Loucy (cell line): ENCODE data around the gene SLC6A9.
A peak's percentile ranks its signal among the peaks of the same experiment; 100 is the strongest.

Experiments used
- H2AFZ ChIP-seq: fragments of 200-600 bp; sonication (generic); 2 replicates; pipeline ENCODE4 v1.6.0; 2016; ENCODE audit warnings: antibody characterized with exemption, mild to moderate bottlenecking, low read length, moderate library complexity
- H3F3A ChIP-seq: fragments of 200-600 bp; 2 replicates; pipeline ENCODE4 v1.6.0; 2016; ENCODE audit warnings: antibody characterized with exemption, low read depth, mild to moderate bottlenecking
- H3K27me3 ChIP-seq: fragments of 200-600 bp; sonication (generic); 2 replicates; pipeline ENCODE4 v1.6.1; 2014; ENCODE audit warnings: low read length, mild to moderate bottlenecking; ENCODE audit not compliant: insufficient read depth, poor library complexity, severe bottlenecking
- H3K36me3 ChIP-seq: fragments of 200-600 bp; sonication (generic); 2 replicates; pipeline ENCODE4 v1.6.1; 2016; ENCODE audit warnings: low read length; ENCODE audit not compliant: insufficient read depth
- H3K4me1 ChIP-seq: fragments of 200-600 bp; sonication (generic); 2 replicates; pipeline ENCODE4 v1.5.1; 2014; ENCODE audit warnings: low read length, mild to moderate bottlenecking; ENCODE audit not compliant: insufficient read depth, poor library complexity, severe bottlenecking
- H3K4me2 ChIP-seq: fragments of 200-600 bp; sonication (generic); 2 replicates; pipeline ENCODE4 v1.6.0; 2014; ENCODE audit warnings: antibody characterized with exemption, low read length, low read depth, mild to moderate bottlenecking; ENCODE audit not compliant: poor library complexity, severe bottlenecking
- H3K4me3 ChIP-seq: fragments of 200-600 bp; sonication (generic); 2 replicates; pipeline ENCODE4 v1.5.1; 2014; ENCODE audit warnings: low read length, mild to moderate bottlenecking, mixed read lengths; ENCODE audit not compliant: poor library complexity, severe bottlenecking
- H3K79me2 ChIP-seq: fragments of 200-600 bp; sonication (generic); 2 replicates; pipeline ENCODE4 v1.6.1; 2014; ENCODE audit warnings: low read length; ENCODE audit not compliant: insufficient read depth
- H3K9ac ChIP-seq: fragments of 200-600 bp; sonication (generic); 2 replicates; pipeline ENCODE4 v1.6.0; 2014; ENCODE audit warnings: mild to moderate bottlenecking, low read depth, low read length, moderate library complexity; ENCODE audit not compliant: poor library complexity, severe bottlenecking
- H3K9me2 ChIP-seq: fragments of 200-600 bp; sonication (generic); replicated peaks from 2 replicates; pipeline ENCODE4 v1.6.1; 2016; ENCODE audit warnings: low read depth, low read length, mixed read lengths
- H3K9me3 ChIP-seq: fragments of 200-600 bp; sonication (generic); 2 replicates; pipeline ENCODE4 v1.6.1; 2014; ENCODE audit warnings: mild to moderate bottlenecking, antibody characterized with exemption, low read length, low read depth; ENCODE audit not compliant: insufficient read depth
- H4K20me1 ChIP-seq: fragments of 200-600 bp; sonication (generic); 2 replicates; pipeline ENCODE4 v1.6.0; 2014; ENCODE audit warnings: antibody characterized with exemption, low read length, mild to moderate bottlenecking; ENCODE audit not compliant: insufficient read depth, poor library complexity, severe bottlenecking
- EZH2phosphoT487 ChIP-seq: fragments of 200-600 bp; IDR thresholded peaks from 2 replicates; pipeline ENCODE4 v1.6.1; 2018; ENCODE audit warnings: antibody characterized with exemption, mild to moderate bottlenecking, moderate library complexity, borderline replicate concordance
- TF ChIP-seq, protein P1 (sequence below): fragments of 200-600 bp; sonication (generic); conservative IDR thresholded peaks from 2 replicates; pipeline ENCODE4 v1.5.1; 2014; ENCODE audit warnings: mild to moderate bottlenecking, antibody characterized with exemption, low read length

Gene SLC6A9

DNA sequence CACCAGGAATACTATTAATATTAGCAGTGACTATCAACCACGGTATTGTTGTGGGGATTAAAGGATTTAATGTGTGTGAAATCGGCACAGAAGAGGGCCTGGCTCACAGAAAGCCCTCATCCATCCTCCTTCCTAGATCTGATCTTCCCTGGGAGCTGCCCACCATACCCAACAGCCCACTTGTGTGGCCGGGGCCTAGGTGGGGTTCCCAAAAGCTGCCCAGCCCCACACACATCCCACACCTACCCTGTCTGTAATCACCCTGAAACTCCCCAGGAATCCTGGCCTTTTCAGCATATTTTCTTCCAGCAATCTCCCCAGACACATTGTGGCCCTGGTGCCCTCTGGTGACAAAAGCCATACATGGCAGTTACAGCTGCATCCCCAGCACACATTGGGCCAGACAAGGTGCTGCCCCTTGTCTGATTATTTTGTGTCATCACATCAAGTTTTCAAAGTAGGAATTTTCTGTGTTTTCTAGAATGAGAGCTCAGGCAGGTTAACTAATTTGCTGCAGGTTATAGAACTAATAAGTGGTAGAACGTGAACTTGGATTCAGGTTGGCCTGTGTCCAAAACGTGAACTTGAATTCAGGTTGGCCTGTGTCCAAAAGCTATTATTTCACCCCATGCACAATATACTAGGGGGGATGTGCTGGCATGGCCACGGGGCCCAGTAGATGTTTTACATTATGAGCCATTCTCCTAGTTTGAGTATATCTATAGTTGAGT lies 5.3 kb upstream of the SLC6A9 start:
- no peaks in the 10 kb centered on the region for H4K20me1 ChIP-seq
- TF ChIP-seq, protein P1, sequence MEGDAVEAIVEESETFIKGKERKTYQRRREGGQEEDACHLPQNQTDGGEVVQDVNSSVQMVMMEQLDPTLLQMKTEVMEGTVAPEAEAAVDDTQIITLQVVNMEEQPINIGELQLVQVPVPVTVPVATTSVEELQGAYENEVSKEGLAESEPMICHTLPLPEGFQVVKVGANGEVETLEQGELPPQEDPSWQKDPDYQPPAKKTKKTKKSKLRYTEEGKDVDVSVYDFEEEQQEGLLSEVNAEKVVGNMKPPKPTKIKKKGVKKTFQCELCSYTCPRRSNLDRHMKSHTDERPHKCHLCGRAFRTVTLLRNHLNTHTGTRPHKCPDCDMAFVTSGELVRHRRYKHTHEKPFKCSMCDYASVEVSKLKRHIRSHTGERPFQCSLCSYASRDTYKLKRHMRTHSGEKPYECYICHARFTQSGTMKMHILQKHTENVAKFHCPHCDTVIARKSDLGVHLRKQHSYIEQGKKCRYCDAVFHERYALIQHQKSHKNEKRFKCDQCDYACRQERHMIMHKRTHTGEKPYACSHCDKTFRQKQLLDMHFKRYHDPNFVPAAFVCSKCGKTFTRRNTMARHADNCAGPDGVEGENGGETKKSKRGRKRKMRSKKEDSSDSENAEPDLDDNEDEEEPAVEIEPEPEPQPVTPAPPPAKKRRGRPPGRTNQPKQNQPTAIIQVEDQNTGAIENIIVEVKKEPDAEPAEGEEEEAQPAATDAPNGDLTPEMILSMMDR = peak; percentile 88
- no peak for TF ChIP-seq EZH2phosphoT487
- H3K4me1 ChIP-seq = no peaks in the 10 kb centered on the region
- no peaks in the 10 kb centered on the region for H3K79me2 ChIP-seq
- H2AFZ ChIP-seq = no peak overlapping the region
- H3K27me3 ChIP-seq = no peaks in the 10 kb centered on the region
- H3K4me2 ChIP-seq = no peak overlapping the region
- H3F3A ChIP-seq = no peaks in the 10 kb centered on the region
- no peaks in the 10 kb centered on the region for H3K9me3 ChIP-seq
- H3K4me3 ChIP-seq = no peak overlapping the region
- no peak overlapping the region for H3K9ac ChIP-seq
- H3K36me3 ChIP-seq = no peaks in the 10 kb centered on the region
- H3K9me2 ChIP-seq = no peaks in the 10 kb centered on the region

DNA sequence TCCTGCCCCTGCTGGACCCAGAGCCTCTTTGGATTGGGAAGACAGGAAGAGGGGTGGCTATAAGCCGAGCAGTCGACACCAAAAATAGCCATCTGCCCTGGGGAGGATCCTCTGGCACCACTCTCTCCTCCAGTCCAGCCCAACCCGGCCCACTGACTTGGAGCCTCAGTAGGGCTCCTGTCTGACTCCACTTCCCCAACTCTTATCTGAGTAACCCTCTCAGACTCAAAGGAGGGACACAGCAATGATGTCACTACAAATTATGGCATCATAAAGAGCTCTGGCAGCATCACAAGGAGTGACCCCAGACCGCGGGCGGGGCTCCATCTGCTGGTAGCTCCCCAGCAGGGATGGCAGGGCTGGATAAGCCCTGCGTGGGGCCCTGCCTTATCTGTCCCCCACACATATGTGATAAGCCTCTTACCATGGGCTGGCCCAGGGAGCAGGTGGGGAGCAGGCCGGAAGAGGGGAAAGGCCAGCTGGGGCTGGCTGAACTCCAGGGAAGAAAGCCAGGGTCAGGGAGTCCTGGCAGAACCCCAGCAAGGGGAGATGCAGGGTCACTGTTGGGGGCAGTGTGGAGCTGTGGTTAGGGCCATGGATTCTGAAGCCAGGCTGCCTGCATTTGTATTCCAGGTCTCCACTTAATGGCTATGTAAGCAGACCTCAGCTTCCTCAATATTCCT lies 4.6 kb upstream of the SLC6A9 start:
- H3F3A ChIP-seq = no peaks in the 10 kb centered on the region
- no peaks in the 10 kb centered on the region for H3K9me2 ChIP-seq
- H3K4me3 ChIP-seq = no peak overlapping the region
- no peaks in the 10 kb centered on the region for H4K20me1 ChIP-seq
- TF ChIP-seq EZH2phosphoT487 = no peak
- TF ChIP-seq, protein P1 = no peak
- peaks cover 5% of the 10 kb centered on the region for H3K4me1 ChIP-seq
- no peak overlapping the region for H2AFZ ChIP-seq
- H3K27me3 ChIP-seq = no peaks in the 10 kb centered on the region
- no peak overlapping the region for H3K9ac ChIP-seq
- no peak overlapping the region for H3K4me2 ChIP-seq
- H3K36me3 ChIP-seq = no peaks in the 10 kb centered on the region
- no peaks in the 10 kb centered on the region for H3K9me3 ChIP-seq
- no peaks in the 10 kb centered on the region for H3K79me2 ChIP-seq

DNA sequence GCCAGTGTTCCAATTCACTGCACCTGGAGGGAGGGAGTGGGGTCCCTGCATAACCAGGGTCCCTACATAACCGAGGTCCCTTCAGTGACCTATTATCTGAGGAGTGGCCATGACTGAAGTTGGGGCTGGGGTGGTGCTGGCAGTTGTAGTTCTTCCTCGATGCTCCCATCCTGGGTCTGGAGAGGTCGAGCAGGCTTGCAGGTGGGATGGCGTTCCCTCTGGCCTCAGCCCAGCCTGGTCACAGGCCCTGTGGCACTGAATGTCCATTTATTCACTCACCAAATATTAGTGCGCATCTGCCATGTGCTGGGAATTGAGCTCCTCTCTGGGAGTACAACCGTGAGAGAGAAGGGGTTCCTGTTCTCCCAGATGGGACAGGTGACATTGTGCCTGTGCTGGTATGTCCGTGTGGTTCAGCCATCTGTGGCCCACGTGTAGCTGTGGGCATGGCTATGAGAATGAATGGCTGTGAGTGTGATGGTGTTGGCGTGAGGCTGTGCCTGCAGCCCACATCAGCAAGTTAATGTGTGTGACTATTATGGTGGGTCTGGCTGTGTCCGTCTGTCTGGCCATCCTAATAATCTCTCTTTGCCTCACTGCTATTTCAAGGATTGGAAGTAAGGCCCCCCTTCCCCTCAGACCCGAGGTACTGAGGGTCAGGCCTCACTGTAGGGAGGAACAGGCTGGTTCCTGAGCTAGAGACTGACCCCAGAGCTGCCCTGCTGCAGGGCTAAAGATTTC lies 3.9 kb upstream of the SLC6A9 start:
- H3K4me3 ChIP-seq = no peak overlapping the region
- no peak overlapping the region for H3K4me2 ChIP-seq
- H3K36me3 ChIP-seq = no peaks in the 10 kb centered on the region
- H3K79me2 ChIP-seq = no peaks in the 10 kb centered on the region
- H3K9ac ChIP-seq = no peak overlapping the region
- H4K20me1 ChIP-seq = no peaks in the 10 kb centered on the region
- no peak overlapping the region for H2AFZ ChIP-seq
- no peaks in the 10 kb centered on the region for H3K9me2 ChIP-seq
- no peaks in the 10 kb centered on the region for H3K27me3 ChIP-seq
- no peaks in the 10 kb centered on the region for H3F3A ChIP-seq
- no peak for TF ChIP-seq EZH2phosphoT487
- TF ChIP-seq, protein P1 = no peak
- no peaks in the 10 kb centered on the region for H3K9me3 ChIP-seq
- peaks cover 9% of the 10 kb centered on the region for H3K4me1 ChIP-seq
